K562 (cell line): ENCODE measurements around the gene GJA9. TPM values are rescaled to one million over a fixed set of nuclear protein-coding genes. Genes with fewer than 3 reads are reported as not detected.

ENCODE experiments used
- ARID1B ChIP-seq: fragments of 450-650 bp; IDR thresholded peaks from 2 replicates; pipeline ENCODE4 v1.6.1; 2016; ENCODE audit warnings: antibody characterized with exemption, mild to moderate bottlenecking, inconsistent platforms
- CHD4 ChIP-seq: fragments of 200-600 bp; sonication (generic); IDR thresholded peaks from 3 replicates; pipeline ENCODE4 v1.6.1; 2012; ENCODE audit warnings: low read depth, mild to moderate bottlenecking, mixed read lengths, low read length, inconsistent platforms; ENCODE audit not compliant: insufficient read depth, insufficient replicate concordance, poor library complexity, severe bottlenecking
- CLOCK ChIP-seq: fragments of 250-450 bp; sonication (Bioruptor Pico); IDR thresholded peaks from 2 replicates; pipeline ENCODE4 v1.4.0; 2020; ENCODE audit warnings: mild to moderate bottlenecking, moderate library complexity, borderline replicate concordance
- EP300 ChIP-seq: IDR thresholded peaks from 2 replicates; pipeline ENCODE4 v1.6.1; 2012; ENCODE audit warnings: low read length, improper control_type of control experiment
- GABPA ChIP-seq: fragments of 200-800 bp; sonication (Bioruptor generic); conservative IDR thresholded peaks from 2 replicates; pipeline ENCODE4 v1.6.1; 2016; ENCODE audit warnings: low read depth, missing genetic modification characterization, missing compliant biosample characterization
- MXI1 ChIP-seq: IDR thresholded peaks from 2 replicates; pipeline ENCODE4 v1.6.1; 2011; ENCODE audit warnings: low read depth, mild to moderate bottlenecking, improper control_type of control experiment, low read length
- SMARCA4 ChIP-seq: fragments of 450-650 bp; IDR thresholded peaks from 2 replicates; pipeline ENCODE4 v1.6.1; 2016
- TBL1XR1 ChIP-seq, 2 experiments: IDR thresholded peaks; 2 replicates each; pipeline ENCODE4 v1.6.1; 2012; ENCODE audit warnings: improper control_type of control experiment in 2 of 2, low read length in 2 of 2, mild to moderate bottlenecking in 1 of 2
- TRIM24 ChIP-seq, 2 experiments: fragments of 450-650 bp; IDR thresholded peaks; 2 replicates each; pipeline ENCODE4 v1.6.1; 2016
- XRCC4 ChIP-seq: IDR thresholded peaks from one replicate; pipeline ENCODE4 v1.6.1; 2011; ENCODE audit not compliant: insufficient read depth, insufficient read length; ENCODE audit errors: extremely low read depth
- ZKSCAN3 ChIP-seq: fragments of 250-450 bp; sonication (Bioruptor Pico); IDR thresholded peaks from 2 replicates; pipeline ENCODE4 v1.4.0; 2020
- polyA plus RNA-seq, 8 experiments: library from polyadenylated mRNA; depleted of rRNA in 4 of 8; stranded (reverse) in 5 of 8; unstranded in 3 of 8; fragments of >200 nt; fragmentation: Nextera tagmentation in 2 of 8; fragmentation: Illumina TruSeq in 1 of 8; extraction: Ambion mirVana in 2 of 8; extraction: Trizol in 1 of 8; gene quantifications; 2 replicates each; pipeline versions ENCODE4 v1.2.1 to v1.2.3, GENCODE V29; 2011 to 2014; ENCODE audit warnings: inconsistent platforms in 1 of 8, missing spikeins in 1 of 8
- total RNA-seq, 7 experiments: library from RNA; depleted of rRNA in 6 of 7; stranded (reverse); fragments of >200 nt in 6 of 7; fragmentation: Illumina TruSeq in 2 of 7; extraction: Trizol in 2 of 7; gene quantifications; 2 replicates each; pipeline versions ENCODE4 v1.2.1 to v1.2.3, GENCODE V29; 2011 to 2021; ENCODE audit warnings: low replicate concordance in 1 of 7
- TF ChIP-seq, protein P1 (sequence below): fragments of 200-600 bp; sonication (generic); IDR thresholded peaks from one replicate; pipeline ENCODE4 v1.6.1; 2012; ENCODE audit warnings: mild to moderate bottlenecking, low read depth, low read length, inconsistent platforms
- TF ChIP-seq, protein P2 (sequence below): sonication (generic); formaldehyde crosslinking; IDR thresholded peaks from 2 replicates; pipeline ENCODE4 v1.8.1; 2022; ENCODE audit warnings: missing genetic modification reagents

GJA9 gene
- total and polyA plus RNA-seq, 9 of the 15 experiments (the other 6 are each of a cell fraction or from before 2014, with no cell fraction given): not detected

- TF ChIP-seq, protein P1, sequence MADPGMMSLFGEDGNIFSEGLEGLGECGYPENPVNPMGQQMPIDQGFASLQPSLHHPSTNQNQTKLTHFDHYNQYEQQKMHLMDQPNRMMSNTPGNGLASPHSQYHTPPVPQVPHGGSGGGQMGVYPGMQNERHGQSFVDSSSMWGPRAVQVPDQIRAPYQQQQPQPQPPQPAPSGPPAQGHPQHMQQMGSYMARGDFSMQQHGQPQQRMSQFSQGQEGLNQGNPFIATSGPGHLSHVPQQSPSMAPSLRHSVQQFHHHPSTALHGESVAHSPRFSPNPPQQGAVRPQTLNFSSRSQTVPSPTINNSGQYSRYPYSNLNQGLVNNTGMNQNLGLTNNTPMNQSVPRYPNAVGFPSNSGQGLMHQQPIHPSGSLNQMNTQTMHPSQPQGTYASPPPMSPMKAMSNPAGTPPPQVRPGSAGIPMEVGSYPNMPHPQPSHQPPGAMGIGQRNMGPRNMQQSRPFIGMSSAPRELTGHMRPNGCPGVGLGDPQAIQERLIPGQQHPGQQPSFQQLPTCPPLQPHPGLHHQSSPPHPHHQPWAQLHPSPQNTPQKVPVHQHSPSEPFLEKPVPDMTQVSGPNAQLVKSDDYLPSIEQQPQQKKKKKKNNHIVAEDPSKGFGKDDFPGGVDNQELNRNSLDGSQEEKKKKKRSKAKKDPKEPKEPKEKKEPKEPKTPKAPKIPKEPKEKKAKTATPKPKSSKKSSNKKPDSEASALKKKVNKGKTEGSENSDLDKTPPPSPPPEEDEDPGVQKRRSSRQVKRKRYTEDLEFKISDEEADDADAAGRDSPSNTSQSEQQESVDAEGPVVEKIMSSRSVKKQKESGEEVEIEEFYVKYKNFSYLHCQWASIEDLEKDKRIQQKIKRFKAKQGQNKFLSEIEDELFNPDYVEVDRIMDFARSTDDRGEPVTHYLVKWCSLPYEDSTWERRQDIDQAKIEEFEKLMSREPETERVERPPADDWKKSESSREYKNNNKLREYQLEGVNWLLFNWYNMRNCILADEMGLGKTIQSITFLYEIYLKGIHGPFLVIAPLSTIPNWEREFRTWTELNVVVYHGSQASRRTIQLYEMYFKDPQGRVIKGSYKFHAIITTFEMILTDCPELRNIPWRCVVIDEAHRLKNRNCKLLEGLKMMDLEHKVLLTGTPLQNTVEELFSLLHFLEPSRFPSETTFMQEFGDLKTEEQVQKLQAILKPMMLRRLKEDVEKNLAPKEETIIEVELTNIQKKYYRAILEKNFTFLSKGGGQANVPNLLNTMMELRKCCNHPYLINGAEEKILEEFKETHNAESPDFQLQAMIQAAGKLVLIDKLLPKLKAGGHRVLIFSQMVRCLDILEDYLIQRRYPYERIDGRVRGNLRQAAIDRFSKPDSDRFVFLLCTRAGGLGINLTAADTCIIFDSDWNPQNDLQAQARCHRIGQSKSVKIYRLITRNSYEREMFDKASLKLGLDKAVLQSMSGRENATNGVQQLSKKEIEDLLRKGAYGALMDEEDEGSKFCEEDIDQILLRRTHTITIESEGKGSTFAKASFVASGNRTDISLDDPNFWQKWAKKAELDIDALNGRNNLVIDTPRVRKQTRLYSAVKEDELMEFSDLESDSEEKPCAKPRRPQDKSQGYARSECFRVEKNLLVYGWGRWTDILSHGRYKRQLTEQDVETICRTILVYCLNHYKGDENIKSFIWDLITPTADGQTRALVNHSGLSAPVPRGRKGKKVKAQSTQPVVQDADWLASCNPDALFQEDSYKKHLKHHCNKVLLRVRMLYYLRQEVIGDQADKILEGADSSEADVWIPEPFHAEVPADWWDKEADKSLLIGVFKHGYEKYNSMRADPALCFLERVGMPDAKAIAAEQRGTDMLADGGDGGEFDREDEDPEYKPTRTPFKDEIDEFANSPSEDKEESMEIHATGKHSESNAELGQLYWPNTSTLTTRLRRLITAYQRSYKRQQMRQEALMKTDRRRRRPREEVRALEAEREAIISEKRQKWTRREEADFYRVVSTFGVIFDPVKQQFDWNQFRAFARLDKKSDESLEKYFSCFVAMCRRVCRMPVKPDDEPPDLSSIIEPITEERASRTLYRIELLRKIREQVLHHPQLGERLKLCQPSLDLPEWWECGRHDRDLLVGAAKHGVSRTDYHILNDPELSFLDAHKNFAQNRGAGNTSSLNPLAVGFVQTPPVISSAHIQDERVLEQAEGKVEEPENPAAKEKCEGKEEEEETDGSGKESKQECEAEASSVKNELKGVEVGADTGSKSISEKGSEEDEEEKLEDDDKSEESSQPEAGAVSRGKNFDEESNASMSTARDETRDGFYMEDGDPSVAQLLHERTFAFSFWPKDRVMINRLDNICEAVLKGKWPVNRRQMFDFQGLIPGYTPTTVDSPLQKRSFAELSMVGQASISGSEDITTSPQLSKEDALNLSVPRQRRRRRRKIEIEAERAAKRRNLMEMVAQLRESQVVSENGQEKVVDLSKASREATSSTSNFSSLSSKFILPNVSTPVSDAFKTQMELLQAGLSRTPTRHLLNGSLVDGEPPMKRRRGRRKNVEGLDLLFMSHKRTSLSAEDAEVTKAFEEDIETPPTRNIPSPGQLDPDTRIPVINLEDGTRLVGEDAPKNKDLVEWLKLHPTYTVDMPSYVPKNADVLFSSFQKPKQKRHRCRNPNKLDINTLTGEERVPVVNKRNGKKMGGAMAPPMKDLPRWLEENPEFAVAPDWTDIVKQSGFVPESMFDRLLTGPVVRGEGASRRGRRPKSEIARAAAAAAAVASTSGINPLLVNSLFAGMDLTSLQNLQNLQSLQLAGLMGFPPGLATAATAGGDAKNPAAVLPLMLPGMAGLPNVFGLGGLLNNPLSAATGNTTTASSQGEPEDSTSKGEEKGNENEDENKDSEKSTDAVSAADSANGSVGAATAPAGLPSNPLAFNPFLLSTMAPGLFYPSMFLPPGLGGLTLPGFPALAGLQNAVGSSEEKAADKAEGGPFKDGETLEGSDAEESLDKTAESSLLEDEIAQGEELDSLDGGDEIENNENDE: no peak
- TF ChIP-seq XRCC4 (no peak), CHD4 (no peak), ARID1B (peak; percentile 77), CLOCK (no peak), EP300 (no peak), ZKSCAN3 (CRISPR knock-in tag) (no peak), TRIM24 (IDR thresholded peaks at IDR 0.05) (peak; percentile 55 to 79; a peak in 3 of 4 replicates), TBL1XR1 (IDR thresholded peaks at IDR 0.05; ENCODE audit: low read length in 2 of 2) (no peak), GABPA (tag) (no peak), SMARCA4 (peak; percentile 52), MXI1 (no peak)
- TF ChIP-seq, protein P2, sequence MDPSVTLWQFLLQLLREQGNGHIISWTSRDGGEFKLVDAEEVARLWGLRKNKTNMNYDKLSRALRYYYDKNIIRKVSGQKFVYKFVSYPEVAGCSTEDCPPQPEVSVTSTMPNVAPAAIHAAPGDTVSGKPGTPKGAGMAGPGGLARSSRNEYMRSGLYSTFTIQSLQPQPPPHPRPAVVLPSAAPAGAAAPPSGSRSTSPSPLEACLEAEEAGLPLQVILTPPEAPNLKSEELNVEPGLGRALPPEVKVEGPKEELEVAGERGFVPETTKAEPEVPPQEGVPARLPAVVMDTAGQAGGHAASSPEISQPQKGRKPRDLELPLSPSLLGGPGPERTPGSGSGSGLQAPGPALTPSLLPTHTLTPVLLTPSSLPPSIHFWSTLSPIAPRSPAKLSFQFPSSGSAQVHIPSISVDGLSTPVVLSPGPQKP (CRISPR knock-in tag): no peak
Measured at GRCh38 chr1:38831731-38832369, 49.5 kb downstream of the GJA9 start (continued).
